Nephron (organoid): Measurements from ENCODE around the gene UNC5B.

Source experiments
- H3K27ac Mint-ChIP-seq, 3 experiments: 2 replicates each; pipeline ENCODE4 v1.8.0; 2020; ENCODE audit warnings: mixed read lengths in 3 of 3, mild to moderate bottlenecking in 2 of 3, moderate library complexity in 1 of 3
- H3K27me3 Mint-ChIP-seq: 2 replicates; pipeline ENCODE4 v1.8.0; 2021; ENCODE audit warnings: low read depth, mild to moderate bottlenecking, moderate library complexity, mixed read lengths
- H3K36me3 Mint-ChIP-seq: 2 replicates; pipeline ENCODE4 v1.8.0; 2020; ENCODE audit warnings: low read depth, mixed read lengths
- H3K4me1 Mint-ChIP-seq: 2 replicates; pipeline ENCODE4 v1.8.0; 2020; ENCODE audit warnings: mixed read lengths
- H3K4me3 Mint-ChIP-seq, 3 experiments: 2 replicates each; pipeline ENCODE4 v1.8.0; 2020; ENCODE audit warnings: mild to moderate bottlenecking in 3 of 3, mixed read lengths in 3 of 3, moderate library complexity in 2 of 3
- H3K9me3 Mint-ChIP-seq: 2 replicates; pipeline ENCODE4 v1.8.0; 2020; ENCODE audit warnings: mixed read lengths
- CTCF ChIP-seq, 3 experiments: fragments of 200-600 bp; sonication (generic); IDR thresholded peaks; one replicate each; pipeline ENCODE4 v1.5.0; 2021; ENCODE audit warnings: antibody characterized with exemption in 3 of 3; ENCODE audit not compliant: unreplicated experiment in 3 of 3

Gene UNC5B

DNA sequence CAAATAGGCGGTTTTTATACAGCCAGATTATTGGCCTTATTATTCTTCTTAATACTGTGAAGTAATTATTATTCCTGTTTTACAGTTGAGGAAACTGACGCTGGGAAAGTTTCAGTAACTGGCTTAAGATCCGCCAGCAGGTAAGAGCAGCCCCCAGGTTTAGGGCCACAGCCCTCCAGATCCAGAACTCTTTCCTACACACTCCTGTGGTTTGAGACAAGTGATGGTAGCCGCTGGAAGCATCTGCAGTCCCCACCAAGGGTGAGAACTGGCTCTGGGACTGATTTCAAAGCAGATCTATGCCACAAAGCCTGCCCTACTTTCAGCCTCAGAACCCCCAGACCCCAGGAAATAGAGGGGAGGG is 3.0 kb upstream of the UNC5B start:
- H3K4me1 Mint-ChIP-seq = peaks cover 55% of the 10 kb centered on the region
- H3K4me3 Mint-ChIP-seq = peak overlapping the region in 1 of 3 experiments; percentile 25
- no peaks in the 10 kb centered on the region for H3K36me3 Mint-ChIP-seq
- TF ChIP-seq CTCF (IDR thresholded peaks at IDR 0.05; ENCODE audit: unreplicated experiment in 3 of 3) = peak in 1 of 3 experiments; percentile 20
- peaks cover 54% of the 10 kb centered on the region for H3K27me3 Mint-ChIP-seq
- no peak overlapping the region for H3K27ac Mint-ChIP-seq
- H3K9me3 Mint-ChIP-seq = no peaks in the 10 kb centered on the region

DNA sequence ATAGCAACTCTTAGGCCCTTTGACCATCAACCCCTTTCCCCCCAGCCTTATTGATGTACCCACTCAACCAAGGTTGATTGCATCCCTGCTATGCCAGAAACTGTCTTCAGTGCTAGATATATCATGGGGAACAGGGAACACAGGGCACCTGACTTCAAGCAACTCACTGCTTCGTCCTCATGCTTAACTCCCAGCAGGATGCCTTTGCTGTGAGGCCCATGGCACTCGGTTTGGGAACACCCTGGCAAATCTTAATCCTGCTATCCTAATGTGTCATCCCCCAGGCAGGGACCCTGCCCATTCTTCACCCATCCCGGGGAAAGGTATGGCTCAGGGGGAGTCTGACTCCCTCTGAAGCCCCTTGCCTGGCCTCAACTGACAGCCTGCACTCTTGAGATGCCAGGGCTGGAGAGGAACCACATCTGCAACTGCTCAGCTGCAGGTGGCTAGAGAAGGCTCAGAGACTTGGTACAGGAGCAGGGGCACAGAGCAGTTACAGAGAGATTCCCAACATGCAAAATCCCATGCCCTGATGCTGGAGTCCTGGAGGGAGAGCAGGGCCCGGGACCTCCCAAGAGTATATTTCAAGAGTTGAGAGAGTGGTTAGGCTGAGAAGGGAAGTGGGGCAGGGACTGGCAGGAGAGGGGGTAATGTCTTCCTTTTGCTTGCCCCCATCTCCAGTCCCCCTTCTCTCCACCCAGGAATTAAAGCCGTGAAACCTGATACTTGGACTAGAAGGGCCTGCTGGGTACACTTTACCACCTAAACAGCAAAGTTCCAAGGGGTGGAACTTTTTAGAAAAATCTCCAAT is 2.4 kb upstream of the UNC5B start:
- no peak for TF ChIP-seq CTCF (IDR thresholded peaks at IDR 0.05; ENCODE audit: unreplicated experiment in 3 of 3)
- Mint-ChIP-seq H3K4me3 (peak overlapping the region; percentile 33 to 76 (median 70)), H3K27me3 (peaks cover 56% of the 10 kb centered on the region), H3K4me1 (peaks cover 52% of the 10 kb centered on the region), H3K27ac (no peak overlapping the region), H3K36me3 (no peaks in the 10 kb centered on the region), H3K9me3 (no peaks in the 10 kb centered on the region)

DNA sequence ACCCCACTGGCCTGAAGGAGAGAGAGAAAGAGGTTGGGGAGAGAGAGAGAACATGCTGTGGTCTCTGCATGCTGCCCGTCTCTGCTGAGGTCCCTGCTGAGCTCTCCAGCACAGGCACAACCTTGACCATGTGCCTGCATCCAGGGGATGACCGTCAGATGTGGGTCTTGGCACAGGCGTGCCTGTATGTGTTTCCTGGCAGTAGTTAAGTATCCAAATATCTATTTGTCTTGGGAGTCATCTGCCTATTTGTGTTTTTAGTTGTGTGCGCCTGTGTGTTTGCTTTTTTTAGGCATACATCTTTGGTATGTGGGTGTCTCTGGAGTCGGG is 1.9 kb upstream of the UNC5B start:
- H3K27me3 Mint-ChIP-seq = peaks cover 62% of the 10 kb centered on the region
- peak overlapping the region; percentile 33 to 76 (median 70) for H3K4me3 Mint-ChIP-seq
- H3K4me1 Mint-ChIP-seq = peaks cover 51% of the 10 kb centered on the region
- H3K9me3 Mint-ChIP-seq = no peaks in the 10 kb centered on the region
- peak overlapping the region in 1 of 3 experiments; percentile 6 for H3K27ac Mint-ChIP-seq
- TF ChIP-seq CTCF (IDR thresholded peaks at IDR 0.05; ENCODE audit: unreplicated experiment in 3 of 3) = no peak
- no peaks in the 10 kb centered on the region for H3K36me3 Mint-ChIP-seq

DNA sequence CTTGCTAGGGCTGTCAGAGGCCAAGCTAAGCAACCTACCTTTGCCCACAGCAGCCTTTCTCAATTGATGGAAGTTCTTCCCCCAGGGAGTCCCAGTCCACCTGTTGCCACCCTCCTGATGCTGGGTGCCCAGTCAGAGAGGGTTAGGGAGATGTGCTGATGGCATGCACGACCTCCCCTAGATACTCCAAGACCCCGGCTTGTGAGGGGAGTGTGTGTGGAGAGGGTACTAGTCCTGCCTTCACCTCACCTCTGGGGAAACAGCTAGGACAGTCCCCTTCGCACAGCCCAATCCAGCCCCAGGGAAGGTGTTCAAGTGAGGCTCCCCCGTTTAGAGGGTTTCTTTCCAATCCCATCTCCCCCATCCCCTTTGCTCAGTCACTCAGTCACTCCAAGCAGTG is 1.3 kb upstream of the UNC5B start:
- H3K4me1 Mint-ChIP-seq = peaks cover 52% of the 10 kb centered on the region
- peak overlapping the region in 1 of 3 experiments; percentile 6 for H3K27ac Mint-ChIP-seq
- no peak for TF ChIP-seq CTCF (IDR thresholded peaks at IDR 0.05; ENCODE audit: unreplicated experiment in 3 of 3)
- peak overlapping the region; percentile 33 to 91 (median 70) for H3K4me3 Mint-ChIP-seq
- no peaks in the 10 kb centered on the region for H3K36me3 Mint-ChIP-seq
- H3K9me3 Mint-ChIP-seq = no peaks in the 10 kb centered on the region
- H3K27me3 Mint-ChIP-seq = peaks cover 68% of the 10 kb centered on the region

GRCh38 chr10:71211775-71212317 is 524 bp upstream of the UNC5B start:
- no peak for TF ChIP-seq CTCF (IDR thresholded peaks at IDR 0.05; ENCODE audit: unreplicated experiment in 3 of 3)
- H3K4me1 Mint-ChIP-seq = peaks cover 55% of the 10 kb centered on the region
- H3K27me3 Mint-ChIP-seq = peaks cover 73% of the 10 kb centered on the region
- H3K9me3 Mint-ChIP-seq = no peaks in the 10 kb centered on the region
- H3K27ac Mint-ChIP-seq = peak overlapping the region; percentile 26 to 76 (median 32)
- H3K36me3 Mint-ChIP-seq = no peaks in the 10 kb centered on the region
- H3K4me3 Mint-ChIP-seq = peak overlapping the region; percentile 85 to 96 (median 91)
